SH-SY5Y (cell line): ENCODE measurements around the gene EPGN.

ENCODE experiments used
- GATA2 ChIP-seq: IDR thresholded peaks from 2 replicates; pipeline ENCODE4 v1.6.1; 2011; ENCODE audit warnings: mild to moderate bottlenecking, low read depth, low read length
- GATA3 ChIP-seq: IDR thresholded peaks from 2 replicates; pipeline ENCODE4 v1.6.1; 2011; ENCODE audit warnings: low read depth, mild to moderate bottlenecking, low read length, moderate library complexity

DNA sequence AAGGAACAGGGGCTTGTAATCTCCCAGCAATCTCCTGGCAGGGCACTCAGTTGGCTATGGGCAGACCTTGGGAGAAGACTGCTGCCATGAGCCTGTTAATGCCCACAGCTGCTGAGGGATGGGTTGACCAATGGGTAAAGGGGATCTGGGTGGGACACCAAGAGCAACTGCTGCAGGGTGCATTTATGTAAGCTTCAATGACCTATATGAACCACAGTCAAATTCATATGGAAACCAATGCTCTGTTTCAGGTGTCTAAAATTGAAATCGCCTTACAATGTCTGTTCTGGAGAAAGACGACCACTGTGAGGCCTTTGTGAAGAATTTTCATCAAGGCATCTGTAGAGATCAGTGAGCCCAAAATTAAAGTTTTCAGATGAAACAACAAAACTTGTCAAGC is 6.1 kb downstream of the EPGN start:
- no peak for TF ChIP-seq GATA2
- no peak for TF ChIP-seq GATA3
